HCEC 1CT (cell line): ENCODE results near the gene CLEC18C.
"Not testable (repeated sequence)": the region's sequence is repeated elsewhere in the genome, so short reads cannot be mapped to it uniquely, and the experiment has no call there.

Experiments used
- DNase-seq: peaks from one replicate; pipeline ENCODE4 v3.0.0-alpha.2; 2017

CLEC18C gene

GRCh38 chr16:70159355-70160348 is 13.9 kb upstream of the CLEC18C start:
- DNase-seq: no peak

GRCh38 chr16:70160388-70160787 is 13.2 kb upstream of the CLEC18C start:
- no peak for DNase-seq

GRCh38 chr16:70160821-70161220 is 12.8 kb upstream of the CLEC18C start:
- DNase-seq: no peak

GRCh38 chr16:70161350-70161749 is 12.2 kb upstream of the CLEC18C start:
- no peak for DNase-seq

- DNase-seq: peak; percentile 86
Measured at GRCh38 chr16:70162041-70162451, 11.5 kb upstream of the CLEC18C start.

- no peak for DNase-seq
Measured at GRCh38 chr16:70163596-70163995, 10.0 kb upstream of the CLEC18C start.

- DNase-seq: not testable (repeated sequence)
Measured at GRCh38 chr16:70166688-70167087, 6.9 kb upstream of the CLEC18C start.

GRCh38 chr16:70173916-70174315 is 329 bp downstream of the CLEC18C start:
- DNase-seq: not testable (repeated sequence)

GRCh38 chr16:70174387-70174932 is 873 bp downstream of the CLEC18C start:
- not testable (repeated sequence) for DNase-seq

- not testable (repeated sequence) for DNase-seq
Measured at GRCh38 chr16:70187858-70188607, 14.4 kb downstream of the CLEC18C start.

GRCh38 chr16:70188608-70188915 is 15.0 kb downstream of the CLEC18C start:
- DNase-seq: not testable (repeated sequence)

- DNase-seq: not testable (repeated sequence)
Measured at GRCh38 chr16:70190574-70190973, 17.0 kb downstream of the CLEC18C start.

GRCh38 chr16:70196683-70197300 is 23.2 kb downstream of the CLEC18C start:
- DNase-seq: not testable (repeated sequence)

- DNase-seq: not testable (repeated sequence)
Measured at GRCh38 chr16:70197611-70198010, 24.0 kb downstream of the CLEC18C start.

- DNase-seq: not testable (repeated sequence)
Measured at GRCh38 chr16:70198230-70198629, 24.6 kb downstream of the CLEC18C start.

GRCh38 chr16:70198666-70199065 is 25.1 kb downstream of the CLEC18C start:
- DNase-seq: not testable (repeated sequence)

- DNase-seq: peak; percentile 0
Measured at GRCh38 chr16:70199170-70199569, 25.6 kb downstream of the CLEC18C start.

- not testable (repeated sequence) for DNase-seq
Measured at GRCh38 chr16:70200063-70200462, 26.5 kb downstream of the CLEC18C start.

- DNase-seq: not testable (repeated sequence)
Measured at GRCh38 chr16:70203508-70203907, 29.9 kb downstream of the CLEC18C start.

GRCh38 chr16:70204010-70204409 is 30.4 kb downstream of the CLEC18C start:
- DNase-seq: not testable (repeated sequence)

GRCh38 chr16:70204668-70205405 is 31.2 kb downstream of the CLEC18C start:
- not testable (repeated sequence) for DNase-seq

GRCh38 chr16:70206382-70206781 is 32.8 kb downstream of the CLEC18C start:
- DNase-seq: not testable (repeated sequence)
